Heart left ventricle (tissue), 16 donors: ENCODE measurements around the gene LRRC52. TPM values are rescaled to one million over a fixed set of nuclear protein-coding genes. Genes with fewer than 3 reads are reported as not detected.
"Not testable (repeated sequence)": the region's sequence is repeated elsewhere in the genome, so short reads cannot be mapped to it uniquely, and the experiment has no call there.

Experiments used
- ATAC-seq, 4 donors: fragments of 200-7000 bp; cut with Tn5 transposase; one replicate each; pipeline ENCODE4 v1.9.1; 2020 to 2022; ENCODE audit warnings: moderate library complexity in 4 of 4, mild to moderate bottlenecking in 3 of 4, moderate number of reproducible peaks in 1 of 4
- DNase-seq, 5 donors: peaks; one replicate each; pipeline ENCODE4 v3.0.0-alpha.2; 2020
- H3K27ac ChIP-seq, 12 donors: fragments of 200-600 bp; sonication (generic) in 4 of 12; one replicate each; pipeline versions ENCODE4 v1.5.0 to v1.8.0; 2016 to 2022; ENCODE audit warnings: mild to moderate bottlenecking in 2 of 12
- H3K27me3 ChIP-seq, 9 donors: fragments of 200-600 bp; sonication (generic) in 2 of 9; one replicate each; pipeline versions ENCODE4 v1.5.1 to v1.8.0; 2016 to 2022; ENCODE audit warnings: mild to moderate bottlenecking in 3 of 9
- H3K36me3 ChIP-seq, 9 donors: fragments of 200-600 bp; sonication (generic) in 2 of 9; one replicate each; pipeline versions ENCODE4 v1.5.0 to v1.8.0; 2018 to 2022; ENCODE audit warnings: mild to moderate bottlenecking in 2 of 9
- H3K4me1 ChIP-seq, 12 donors: fragments of 200-600 bp; sonication (generic) in 4 of 12; one replicate each; pipeline versions ENCODE4 v1.5.0 to v1.8.0; 2016 to 2022; ENCODE audit warnings: mild to moderate bottlenecking in 3 of 12
- H3K4me3 ChIP-seq, 12 donors: fragments of 200-600 bp; sonication (generic) in 4 of 12; one replicate each; pipeline versions ENCODE4 v1.5.0 to v1.8.0; 2017 to 2022; ENCODE audit warnings: mild to moderate bottlenecking in 9 of 12, moderate library complexity in 4 of 12
- H3K9me3 ChIP-seq, 12 donors: fragments of 200-600 bp; sonication (generic) in 4 of 12; one replicate each; pipeline versions ENCODE4 v1.5.0 to v1.8.0; 2016 to 2022; ENCODE audit warnings: mild to moderate bottlenecking in 1 of 12
- POLR2A ChIP-seq, 2 donors: fragments of 450-650 bp; IDR thresholded peaks; one replicate each; pipeline ENCODE4 v1.6.1; 2017; ENCODE audit warnings: antibody characterized with exemption in 2 of 2, mild to moderate bottlenecking in 2 of 2, moderate library complexity in 2 of 2
- WGBS, 4 donors: extraction: QIAGEN DNeasy Blood & Tissue Kit in 2 of 4; methylation state at CpG; one replicate each; pipeline versions ENCODE4 v1.1.5 to v1.1.7; 2013 to 2018; 5-methylcytosine and 5-hydroxymethylcytosine counted together
- intact Hi-C, 10 donors: fragments of 100-400 bp; cut with DNase I; formaldehyde crosslinking; loops; one replicate each; pipeline versions ENCODE4 v1.11.1 to v1.14.2; 2022
- polyA plus RNA-seq, 2 donors: library from polyadenylated mRNA; stranded (reverse); fragments of 200-250 nt; gene quantifications; one replicate each; pipeline ENCODE4 v1.2.3, GENCODE V29; 2013
- total RNA-seq, 9 donors: library from RNA; depleted of rRNA in 2 of 9; stranded (reverse); fragments of >200 nt in 2 of 9; fragmentation: NEBNext Ultra II Directional in 3 of 9; extraction: Animal tissue kit (Norgen Biotek cat#: 25700) in 3 of 9; gene quantifications; one replicate each; pipeline versions ENCODE4 v1.1.0 to v1.2.4, GENCODE V29; 2016 to 2023
- TF ChIP-seq, protein P1 (sequence below), 12 donors: fragments of 200-600 bp; sonication (generic) in 4 of 12; IDR thresholded peaks; one replicate each; pipeline versions ENCODE4 v1.5.0 to v1.8.0; 2018 to 2022; ENCODE audit warnings: antibody characterized with exemption in 12 of 12, mild to moderate bottlenecking in 5 of 12
- donor health status: ischemic (EF 13 %, LVEDD 7.1; RV severe dilation, severe dysfunction).
- donor health status: healthy with polysubstance abuse.
- donor health status: DM: no; HTN: yes; CAD: no.
- donor health status: DM: no; HTN: no; CAD: no.
- donor health status: ischemic (EF 25% LVEDD 6.9; RV normal size, moderate dysfunction).
- donor health status: ischemic (EF 25% LVEDD 5.7; RV mildly dilated, moderate dysfunction).
- donor health status: healthy.
- donor health status: DM: yes; HTN: yes; CAD: no.
- donor health status: ischemic (EF 35%, LVEDD 5.7; RV mildly dilated, moderate dysfunction).
- donor health status: nonischemic (EF 11% LVEDD 7.7; RV severe dilation, severe dysfunction).
- donor health status: DM: yes; HTN: yes; CAD: no.
- donor health status: PGD.
- donor health status: ischemic (EF 29% LVEDD 5.4; RV normal size, mild dysfunction).
- donor health status: nonischemic (EF 23%, LVEDD 6.1; RV moderate dilation, normal function).

The LRRC52 gene
- total and polyA plus RNA-seq, 11 donors: 0.12 to 1.0 (median 0.27) TPM; not detected in 4

DNA sequence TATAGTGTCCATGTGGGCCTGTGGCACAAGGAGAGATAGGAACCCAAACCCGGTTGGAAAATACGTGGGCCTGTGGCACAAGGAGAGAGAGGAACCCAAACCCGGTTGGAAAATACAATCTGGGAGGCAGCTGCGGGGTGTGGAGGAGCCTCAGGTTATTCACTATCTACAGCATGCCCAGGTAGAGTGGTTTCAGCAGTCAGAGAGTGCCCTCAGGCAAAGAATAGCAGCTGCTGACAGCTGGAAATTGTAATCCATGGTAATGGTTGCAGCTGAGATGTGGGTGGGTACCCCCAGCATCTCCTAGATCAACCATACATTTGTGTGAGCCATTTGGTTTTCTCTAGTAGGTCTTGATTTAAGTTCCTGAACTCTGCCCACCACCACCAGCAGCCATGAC, 61.4 kb downstream of the LRRC52 start:
- no peak overlapping the region for H3K27ac ChIP-seq
- intact Hi-C loops: loop anchor here in 4 of 10 donors (10.0 kb wide), 5 partner anchors 90 to 300 kb away; partner anchors contain the start of genes ALDH9A1 (in 1 of the 4) and TMCO1 (in 1 of the 4)
- H3K9me3 ChIP-seq: no peaks in the 10 kb centered on the region
- ATAC-seq (no peak), DNase-seq (no peak)
- no peaks in the 10 kb centered on the region for H3K36me3 ChIP-seq
- 83 to 90% (median 88%) methylated on average over 4 of the region's 4 CpGs for WGBS, 4 donors
- peaks cover 0 to 11% (median 0%) of the 10 kb centered on the region in 12 donors for H3K4me1 ChIP-seq
- TF ChIP-seq POLR2A (IDR thresholded peaks at IDR 0.05): no peak
- TF ChIP-seq, protein P1, sequence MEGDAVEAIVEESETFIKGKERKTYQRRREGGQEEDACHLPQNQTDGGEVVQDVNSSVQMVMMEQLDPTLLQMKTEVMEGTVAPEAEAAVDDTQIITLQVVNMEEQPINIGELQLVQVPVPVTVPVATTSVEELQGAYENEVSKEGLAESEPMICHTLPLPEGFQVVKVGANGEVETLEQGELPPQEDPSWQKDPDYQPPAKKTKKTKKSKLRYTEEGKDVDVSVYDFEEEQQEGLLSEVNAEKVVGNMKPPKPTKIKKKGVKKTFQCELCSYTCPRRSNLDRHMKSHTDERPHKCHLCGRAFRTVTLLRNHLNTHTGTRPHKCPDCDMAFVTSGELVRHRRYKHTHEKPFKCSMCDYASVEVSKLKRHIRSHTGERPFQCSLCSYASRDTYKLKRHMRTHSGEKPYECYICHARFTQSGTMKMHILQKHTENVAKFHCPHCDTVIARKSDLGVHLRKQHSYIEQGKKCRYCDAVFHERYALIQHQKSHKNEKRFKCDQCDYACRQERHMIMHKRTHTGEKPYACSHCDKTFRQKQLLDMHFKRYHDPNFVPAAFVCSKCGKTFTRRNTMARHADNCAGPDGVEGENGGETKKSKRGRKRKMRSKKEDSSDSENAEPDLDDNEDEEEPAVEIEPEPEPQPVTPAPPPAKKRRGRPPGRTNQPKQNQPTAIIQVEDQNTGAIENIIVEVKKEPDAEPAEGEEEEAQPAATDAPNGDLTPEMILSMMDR (IDR thresholded peaks at IDR 0.05): no peak
- no peak overlapping the region for H3K4me3 ChIP-seq
- H3K27me3 ChIP-seq: peaks cover 0 to 7% (median 0%) of the 10 kb centered on the region in 9 donors

DNA sequence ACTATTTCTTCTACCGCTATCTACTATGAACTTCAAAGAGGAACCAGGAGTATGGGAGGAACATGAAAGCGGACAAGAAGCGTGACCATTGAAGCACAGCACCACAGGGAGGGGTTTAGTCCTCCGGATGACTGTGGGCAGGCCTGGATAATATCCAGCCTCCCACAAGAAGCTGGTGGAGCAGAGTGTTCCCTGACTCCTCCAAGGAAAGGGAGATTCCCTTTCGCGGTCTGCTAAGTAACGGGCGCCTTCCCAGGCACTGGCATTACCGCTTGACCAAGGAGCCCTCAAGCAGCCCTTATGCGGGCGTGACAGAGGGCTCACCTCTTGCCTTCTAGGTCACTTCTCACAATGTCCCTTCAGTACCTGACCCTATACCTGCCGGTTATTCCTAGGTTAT, 62.9 kb downstream of the LRRC52 start:
- H3K27ac ChIP-seq, H3K36me3 ChIP-seq, H3K4me3 ChIP-seq, ATAC-seq, DNase-seq, H3K4me1 ChIP-seq, H3K9me3 ChIP-seq: not testable (repeated sequence)
- H3K27me3 ChIP-seq: peaks cover 0 to 17% (median 0%) of the 10 kb centered on the region in 9 donors
- WGBS, 4 donors: 86 to 88% (median 87%) methylated on average over 12 of the region's 12 CpGs
- intact Hi-C loops: loop anchor here in 4 of 10 donors (10.0 kb wide), 5 partner anchors 88 to 298 kb away; partner anchors contain the start of genes ALDH9A1 (in 1 of the 4) and TMCO1 (in 1 of the 4)

DNA sequence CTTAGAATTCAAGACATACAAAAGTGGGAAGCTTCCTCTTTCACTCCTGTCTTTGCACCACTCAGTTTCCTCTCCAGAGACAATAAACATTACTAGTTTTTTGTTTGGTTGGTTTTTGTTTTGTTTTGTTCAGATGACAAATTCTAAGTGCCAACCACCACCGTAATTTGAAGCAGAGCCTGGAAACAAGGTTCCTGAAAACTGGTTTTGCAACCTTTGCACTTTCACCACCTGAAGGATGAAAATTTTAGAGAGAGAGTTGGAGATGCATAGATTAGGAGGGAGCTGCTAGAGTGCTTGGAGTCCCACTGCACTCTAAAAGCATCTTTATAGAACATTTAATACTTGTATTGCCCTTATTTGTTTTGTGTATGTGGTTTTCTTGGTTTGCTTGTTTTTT, 67.1 kb downstream of the LRRC52 start:
- intact Hi-C loops: no loop called here
- ATAC-seq (no peak), DNase-seq (no peak)
- WGBS, 4 donors: 61 to 67% (median 64%) methylated on average over 1 of the region's 1 CpG
- Histone ChIP-seq H3K27me3 (peaks cover 0 to 17% (median 0%) of the 10 kb centered on the region in 9 donors), H3K36me3 (no peaks in the 10 kb centered on the region), H3K4me3 (no peak overlapping the region), H3K27ac (no peak overlapping the region), H3K9me3 (peaks cover 0 to 13% (median 0%) of the 10 kb centered on the region in 12 donors), H3K4me1 (no peaks in the 10 kb centered on the region)
- TF ChIP-seq, protein P1 (IDR thresholded peaks at IDR 0.05): no peak
- no peak for TF ChIP-seq POLR2A (IDR thresholded peaks at IDR 0.05)

DNA sequence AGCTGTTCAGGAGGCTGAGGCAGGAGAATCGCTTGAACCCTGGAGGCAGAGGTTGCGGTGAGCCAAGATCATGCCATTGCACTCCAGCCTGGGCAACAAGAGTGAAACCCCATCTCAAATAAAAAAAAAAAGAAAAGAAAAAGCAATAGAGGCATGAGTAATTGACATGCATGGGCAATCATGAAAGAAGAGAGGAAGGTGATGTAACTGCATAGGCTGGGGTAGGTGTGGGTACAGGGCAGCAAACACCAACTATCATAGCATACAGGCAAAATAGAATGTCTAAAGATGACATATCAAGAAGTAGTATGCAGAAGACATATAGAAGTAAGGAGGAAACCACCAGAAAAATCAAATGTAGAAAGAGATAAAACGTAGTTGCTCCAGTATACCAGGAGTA, 68.3 kb downstream of the LRRC52 start:
- intact Hi-C loops: no loop called here
- no peaks in the 10 kb centered on the region for H3K36me3 ChIP-seq
- DNase-seq (no peak), ATAC-seq (no peak)
- H3K27ac ChIP-seq: no peak overlapping the region
- no peak for TF ChIP-seq POLR2A (IDR thresholded peaks at IDR 0.05)
- TF ChIP-seq, protein P1 (IDR thresholded peaks at IDR 0.05): no peak
- no peak overlapping the region for H3K4me3 ChIP-seq
- peaks cover 0 to 13% (median 0%) of the 10 kb centered on the region in 12 donors for H3K9me3 ChIP-seq
- 89 to 96% (median 93%) methylated on average over 3 of the region's 3 CpGs for WGBS, 4 donors
- peaks cover 0 to 17% (median 0%) of the 10 kb centered on the region in 9 donors for H3K27me3 ChIP-seq
- H3K4me1 ChIP-seq: no peaks in the 10 kb centered on the region

Other genes starting within 250 kb of the LRRC52 start
- under 1 TPM in 5 of 9 donors, not detected in 4; 0.07 to 0.37 (median 0.16) TPM for gene LMX1A, start 187.3 kb upstream of the LRRC52 start, total RNA-seq
- gene LMX1A, start 187.3 kb upstream of the LRRC52 start, polyA plus RNA-seq: under 1 TPM in 1 of 2 donors, not detected in 1; 0.03 TPM
- 10 to 100 TPM in 1 of 9 donors, 1 to 10 TPM in 8; 1.1 to 11.4 (median 2.6) TPM for gene RXRG, start 98.9 kb upstream of the LRRC52 start, total RNA-seq
- gene RXRG, start 98.9 kb upstream of the LRRC52 start, polyA plus RNA-seq: 1 to 10 TPM in 1 of 2 donors, under 1 TPM in 1; 0.91 to 1.4 TPM
- gene MGST3, start 87.2 kb downstream of the LRRC52 start, total RNA-seq: 1,000 to 10,000 TPM in 1 of 9 donors, 100 to 1,000 TPM in 8; 408 to 1,027 (median 747) TPM
- 1,000 to 10,000 TPM in 1 of 2 donors, 100 to 1,000 TPM in 1; 399 to 1,314 TPM for gene MGST3, start 87.2 kb downstream of the LRRC52 start, polyA plus RNA-seq
- gene ALDH9A1, start 154.6 kb downstream of the LRRC52 start, total RNA-seq: 10 to 100 TPM; 51.1 to 77.0 (median 66.1) TPM
- 10 to 100 TPM; 21.6 to 41.6 TPM for gene ALDH9A1, start 154.6 kb downstream of the LRRC52 start, polyA plus RNA-seq
- gene TMCO1, start 224.9 kb downstream of the LRRC52 start, total RNA-seq: 10 to 100 TPM; 33.2 to 66.6 (median 54.3) TPM
- 100 to 1,000 TPM in 1 of 2 donors, 10 to 100 TPM in 1; 27.4 to 102 TPM for gene TMCO1, start 224.9 kb downstream of the LRRC52 start, polyA plus RNA-seq